Smooth muscle cell (in vitro differentiated cells): ENCODE measurements around the gene GSK3B. TPM values are rescaled to one million over a fixed set of nuclear protein-coding genes. Genes with fewer than 3 reads are reported as not detected.

Experiments
- DNase-seq: peaks from one replicate; lab custom pipeline; 2025; ENCODE audit not compliant: unreplicated experiment; lab: John Stamatoyannopoulos, UW
- H2AFZ ChIP-seq: fragments of 200-600 bp; sonication (generic); 2 replicates; pipeline ENCODE4 v1.6.0; 2016; ENCODE audit warnings: antibody characterized with exemption, low read depth, mild to moderate bottlenecking
- H3F3A ChIP-seq: fragments of 200-600 bp; sonication (generic); 2 replicates; pipeline ENCODE4 v1.6.0; 2017; ENCODE audit warnings: antibody characterized with exemption, low read depth
- H3K27ac ChIP-seq: fragments of 200-600 bp; sonication (generic); 2 replicates; pipeline ENCODE4 v1.5.1; 2016; ENCODE audit warnings: low read depth, mild to moderate bottlenecking
- H3K27me3 ChIP-seq: fragments of 200-600 bp; sonication (generic); 2 replicates; pipeline ENCODE4 v1.6.1; 2016; ENCODE audit warnings: low read depth, mild to moderate bottlenecking
- H3K36me3 ChIP-seq: fragments of 200-600 bp; sonication (generic); 2 replicates; pipeline ENCODE4 v1.5.1; 2016; ENCODE audit warnings: low read depth
- H3K4me1 ChIP-seq: fragments of 200-600 bp; sonication (generic); 2 replicates; pipeline ENCODE4 v1.5.1; 2016; ENCODE audit warnings: low read depth
- H3K4me2 ChIP-seq: fragments of 200-600 bp; sonication (generic); 2 replicates; pipeline ENCODE4 v1.6.0; 2016; ENCODE audit warnings: mild to moderate bottlenecking
- H3K4me3 ChIP-seq: fragments of 200-600 bp; sonication (generic); 2 replicates; pipeline ENCODE4 v1.5.1; 2016; ENCODE audit warnings: mild to moderate bottlenecking
- H3K79me2 ChIP-seq: fragments of 200-600 bp; sonication (generic); 2 replicates; pipeline ENCODE4 v1.6.0; 2016; ENCODE audit warnings: low read depth, mild to moderate bottlenecking
- H3K9ac ChIP-seq: fragments of 200-600 bp; sonication (generic); 2 replicates; pipeline ENCODE4 v1.6.0; 2016; ENCODE audit warnings: low read depth
- H3K9me3 ChIP-seq: fragments of 200-600 bp; sonication (generic); replicated peaks from 2 replicates; pipeline ENCODE4 v1.5.1; 2016; ENCODE audit warnings: low read depth
- H4K20me1 ChIP-seq: fragments of 200-600 bp; sonication (generic); 2 replicates; pipeline ENCODE4 v1.6.0; 2016; ENCODE audit warnings: low read depth
- WGBS: methylation state at CpG from one replicate; pipeline ENCODE4 v1.1.7; 2016; ENCODE audit warnings: low lambda C conversion rate; 5-methylcytosine and 5-hydroxymethylcytosine counted together
- polyA plus RNA-seq: library from polyadenylated mRNA; unstranded; fragments of >200 nt; fragmentation: Nextera tagmentation; extraction: Ambion mirVana; gene quantifications from 2 replicates; pipeline ENCODE4 v1.2.1, GENCODE V29; 2016
- total RNA-seq: library from RNA; depleted of rRNA; stranded (reverse); fragments of >200 nt; gene quantifications from 2 replicates; pipeline ENCODE4 v1.2.3, GENCODE V29; 2014
- TF ChIP-seq, protein P1 (sequence below): fragments of 200-600 bp; sonication (generic); IDR thresholded peaks from 2 replicates; pipeline ENCODE4 v1.5.1; 2017; ENCODE audit warnings: borderline replicate concordance, mild to moderate bottlenecking, antibody characterized with exemption; ENCODE audit not compliant: insufficient read depth, poor library complexity, severe bottlenecking

The GSK3B gene
- total and polyA plus RNA-seq, 2 experiments from 2014 or later, result 27.3 to 61.8 TPM

GRCh38 chr3:120129718-120130513, 35.7 kb upstream of the GSK3B start:
- Histone ChIP-seq H2AFZ (no peak overlapping the region), H3K27ac (no peak overlapping the region), H3K36me3 (no peaks in the 10 kb centered on the region), H3K4me3 (no peak overlapping the region), H4K20me1 (no peaks in the 10 kb centered on the region), H3K79me2 (no peaks in the 10 kb centered on the region), H3K27me3 (no peaks in the 10 kb centered on the region), H3K4me1 (no peaks in the 10 kb centered on the region), H3K4me2 (no peak overlapping the region), H3K9me3 (no peaks in the 10 kb centered on the region), H3K9ac (no peak overlapping the region), H3F3A (no peaks in the 10 kb centered on the region)
- no peak for DNase-seq
- TF ChIP-seq, protein P1, sequence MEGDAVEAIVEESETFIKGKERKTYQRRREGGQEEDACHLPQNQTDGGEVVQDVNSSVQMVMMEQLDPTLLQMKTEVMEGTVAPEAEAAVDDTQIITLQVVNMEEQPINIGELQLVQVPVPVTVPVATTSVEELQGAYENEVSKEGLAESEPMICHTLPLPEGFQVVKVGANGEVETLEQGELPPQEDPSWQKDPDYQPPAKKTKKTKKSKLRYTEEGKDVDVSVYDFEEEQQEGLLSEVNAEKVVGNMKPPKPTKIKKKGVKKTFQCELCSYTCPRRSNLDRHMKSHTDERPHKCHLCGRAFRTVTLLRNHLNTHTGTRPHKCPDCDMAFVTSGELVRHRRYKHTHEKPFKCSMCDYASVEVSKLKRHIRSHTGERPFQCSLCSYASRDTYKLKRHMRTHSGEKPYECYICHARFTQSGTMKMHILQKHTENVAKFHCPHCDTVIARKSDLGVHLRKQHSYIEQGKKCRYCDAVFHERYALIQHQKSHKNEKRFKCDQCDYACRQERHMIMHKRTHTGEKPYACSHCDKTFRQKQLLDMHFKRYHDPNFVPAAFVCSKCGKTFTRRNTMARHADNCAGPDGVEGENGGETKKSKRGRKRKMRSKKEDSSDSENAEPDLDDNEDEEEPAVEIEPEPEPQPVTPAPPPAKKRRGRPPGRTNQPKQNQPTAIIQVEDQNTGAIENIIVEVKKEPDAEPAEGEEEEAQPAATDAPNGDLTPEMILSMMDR, result no peak
- WGBS, result 85% methylated on average over 2 of the region's 2 CpGs

DNA sequence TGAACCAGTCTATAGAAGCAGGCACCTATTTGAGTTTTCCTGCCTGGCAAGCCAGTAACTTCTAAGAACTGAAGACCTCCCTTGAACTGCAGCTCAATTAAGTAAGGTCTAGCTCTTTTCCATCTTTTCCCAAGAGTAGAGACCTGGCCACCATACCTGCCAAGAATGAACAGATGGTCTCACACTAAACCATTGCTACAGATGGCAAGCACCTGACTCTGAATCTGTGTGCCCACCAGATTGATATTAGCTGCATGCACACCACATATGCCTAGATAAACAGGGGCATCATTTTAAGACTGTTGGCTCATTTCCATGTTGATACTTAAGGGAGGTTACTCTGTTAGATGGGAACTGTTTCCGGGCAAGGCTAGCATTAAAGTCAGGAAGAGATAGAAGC, 34.8 kb upstream of the GSK3B start:
- TF ChIP-seq, protein P1, result no peak
- Histone ChIP-seq H3K27ac (no peak overlapping the region), H3K9me3 (no peaks in the 10 kb centered on the region), H3K9ac (no peak overlapping the region), H3K4me2 (no peak overlapping the region), H3K4me3 (no peak overlapping the region), H3F3A (no peaks in the 10 kb centered on the region), H3K79me2 (no peaks in the 10 kb centered on the region), H4K20me1 (no peaks in the 10 kb centered on the region), H3K27me3 (no peaks in the 10 kb centered on the region), H2AFZ (no peak overlapping the region), H3K4me1 (no peaks in the 10 kb centered on the region), H3K36me3 (no peaks in the 10 kb centered on the region)
- DNase-seq, result no peak
- WGBS, result 92% methylated on average over 1 of the region's 1 CpG

GRCh38 chr3:120125992-120126391, 31.7 kb upstream of the GSK3B start:
- no peaks in the 10 kb centered on the region for H3K79me2 ChIP-seq
- TF ChIP-seq, protein P1, result no peak
- H3K4me1 ChIP-seq, result no peaks in the 10 kb centered on the region
- H3K4me3 ChIP-seq, result no peak overlapping the region
- no peaks in the 10 kb centered on the region for H3F3A ChIP-seq
- DNase-seq, result no peak
- no peak overlapping the region for H3K27ac ChIP-seq
- H3K36me3 ChIP-seq, result no peaks in the 10 kb centered on the region
- H3K9ac ChIP-seq, result no peak overlapping the region
- no peak overlapping the region for H3K4me2 ChIP-seq
- no peaks in the 10 kb centered on the region for H3K27me3 ChIP-seq
- H4K20me1 ChIP-seq, result no peaks in the 10 kb centered on the region
- H2AFZ ChIP-seq, result no peak overlapping the region
- H3K9me3 ChIP-seq, result no peaks in the 10 kb centered on the region
